OCI-M2 (cell line): ENCODE data around the gene NRN1L.
"Not testable (repeated sequence)": the region's sequence is repeated elsewhere in the genome, so short reads cannot be mapped to it uniquely, and the experiment has no call there.

Source experiments
- DNase-seq: peaks from one replicate; lab custom pipeline; 2025; ENCODE audit not compliant: unreplicated experiment; lab: John Stamatoyannopoulos, UW

Gene NRN1L

DNA sequence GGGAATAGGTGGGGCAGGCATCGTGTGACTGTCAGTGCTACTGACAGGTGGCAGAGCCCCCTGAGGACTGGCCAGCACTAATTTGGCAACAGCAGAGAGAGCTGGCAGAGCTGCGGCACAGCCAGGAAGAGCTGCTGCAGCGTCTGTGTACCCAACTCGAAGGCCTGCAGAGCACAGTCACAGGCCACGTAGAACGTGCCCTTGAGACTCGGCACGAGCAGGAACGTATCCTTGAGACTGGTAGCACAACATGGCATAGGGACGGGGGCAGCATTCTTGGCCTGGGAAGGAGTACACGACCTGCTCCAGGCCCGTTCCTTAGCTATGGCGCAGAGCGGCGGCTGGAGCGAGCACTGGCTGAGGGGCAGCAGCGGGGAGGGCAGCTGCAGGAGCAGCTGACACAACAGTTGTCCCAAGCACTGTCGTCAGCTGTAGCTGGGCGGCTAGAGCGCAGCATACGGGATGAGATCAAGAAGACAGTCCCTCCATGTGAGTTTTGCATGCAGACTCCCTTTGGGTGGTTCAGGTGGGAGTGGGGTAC is 3.0 kb upstream of the NRN1L start:
- no peak for DNase-seq

DNA sequence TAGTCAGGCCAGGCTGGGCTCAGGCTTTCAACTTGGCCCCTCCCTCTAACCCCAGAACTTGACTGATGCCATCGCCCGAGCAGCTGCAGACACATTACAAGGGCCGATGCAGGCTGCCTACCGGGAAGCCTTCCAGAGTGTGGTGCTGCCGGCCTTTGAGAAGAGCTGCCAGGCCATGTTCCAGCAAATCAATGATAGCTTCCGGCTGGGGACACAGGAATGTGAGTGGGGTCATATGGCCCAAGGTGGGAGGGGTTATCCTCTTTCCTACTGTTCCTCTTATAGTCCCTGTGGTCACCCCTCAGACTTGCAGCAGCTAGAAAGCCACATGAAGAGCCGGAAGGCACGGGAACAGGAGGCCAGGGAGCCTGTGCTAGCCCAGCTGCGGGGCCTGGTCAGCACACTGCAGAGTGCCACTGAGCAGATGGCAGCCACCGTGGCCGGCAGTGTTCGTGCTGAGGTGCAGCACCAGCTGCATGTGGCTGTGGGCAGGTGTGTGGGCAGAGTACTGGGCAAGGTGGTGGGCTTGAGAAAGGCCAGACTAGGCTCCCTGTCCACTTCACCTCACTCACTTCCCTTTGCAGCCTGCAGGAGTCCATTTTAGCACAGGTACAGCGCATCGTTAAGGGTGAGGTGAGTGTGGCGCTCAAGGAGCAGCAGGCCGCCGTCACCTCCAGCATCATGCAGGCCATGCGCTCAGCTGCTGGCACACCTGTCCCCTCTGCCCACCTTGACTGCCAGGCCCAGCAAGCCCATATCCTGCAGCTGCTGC is 2.1 kb upstream of the NRN1L start:
- no peak for DNase-seq

DNA sequence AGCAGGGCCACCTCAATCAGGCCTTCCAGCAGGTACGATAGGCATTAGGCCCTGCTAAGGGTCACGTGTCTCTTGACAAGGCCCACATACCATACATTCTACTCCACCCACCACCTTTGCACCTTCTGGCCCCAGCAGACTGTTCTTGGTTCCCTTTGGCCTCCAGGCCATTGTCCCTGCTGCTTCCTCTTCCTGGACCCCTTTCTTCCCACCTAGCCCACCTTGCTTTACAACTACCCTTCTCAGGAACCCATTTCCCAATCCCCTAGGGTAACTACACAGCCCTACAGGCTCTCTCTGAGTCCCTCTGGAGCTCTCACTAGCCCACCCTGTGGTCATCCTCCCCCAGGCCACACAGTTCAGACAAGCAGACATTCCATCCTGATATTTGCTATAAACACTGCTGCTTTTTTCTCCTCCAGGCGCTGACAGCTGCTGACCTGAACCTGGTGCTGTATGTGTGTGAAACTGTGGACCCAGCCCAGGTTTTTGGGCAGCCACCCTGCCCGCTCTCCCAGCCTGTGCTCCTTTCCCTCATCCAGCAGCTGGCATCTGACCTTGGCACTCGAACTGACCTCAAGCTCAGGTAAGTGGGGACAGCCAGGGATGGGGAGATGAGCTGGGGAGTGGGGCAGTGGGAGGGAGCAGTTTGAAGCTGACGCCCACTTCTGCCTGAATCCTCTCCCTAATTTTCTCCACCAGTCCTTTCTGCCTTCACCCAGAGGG is 1.4 kb upstream of the NRN1L start:
- no peak for DNase-seq

DNA sequence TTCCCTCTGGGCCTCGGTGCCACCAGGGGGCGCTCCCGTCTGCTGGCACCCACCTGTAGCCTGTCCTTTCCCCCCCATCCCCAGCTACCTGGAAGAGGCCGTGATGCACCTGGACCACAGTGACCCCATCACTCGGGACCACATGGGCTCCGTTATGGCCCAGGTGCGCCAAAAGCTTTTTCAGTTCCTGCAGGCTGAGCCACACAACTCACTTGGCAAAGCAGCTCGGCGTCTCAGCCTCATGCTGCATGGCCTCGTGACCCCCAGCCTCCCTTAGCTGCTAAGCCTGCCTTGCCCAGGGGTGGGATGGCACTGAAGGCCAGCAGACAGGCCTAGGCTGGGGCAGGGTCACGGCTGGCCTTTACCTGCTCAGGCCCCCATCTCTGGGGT is 818 bp upstream of the NRN1L start:
- no peak for DNase-seq

DNA sequence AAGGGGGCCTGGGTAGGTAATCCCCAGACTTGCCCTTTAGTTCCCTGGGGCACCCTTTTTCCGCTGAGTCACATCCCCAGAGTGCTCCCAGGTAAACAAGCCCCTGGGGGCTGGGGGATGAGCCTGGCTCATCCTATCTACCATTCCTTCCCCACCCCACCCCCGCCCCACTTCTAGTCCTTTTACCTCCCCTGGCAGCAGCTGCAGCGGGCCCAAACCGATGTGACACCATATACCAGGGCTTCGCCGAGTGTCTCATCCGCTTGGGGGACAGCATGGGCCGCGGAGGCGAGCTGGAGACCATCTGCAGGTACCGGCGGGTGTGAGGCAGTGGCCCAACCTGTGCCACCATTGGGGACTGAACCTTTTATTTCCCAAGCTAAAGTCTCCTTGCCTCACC is 860 bp downstream of the NRN1L start:
- DNase-seq: no peak

DNA sequence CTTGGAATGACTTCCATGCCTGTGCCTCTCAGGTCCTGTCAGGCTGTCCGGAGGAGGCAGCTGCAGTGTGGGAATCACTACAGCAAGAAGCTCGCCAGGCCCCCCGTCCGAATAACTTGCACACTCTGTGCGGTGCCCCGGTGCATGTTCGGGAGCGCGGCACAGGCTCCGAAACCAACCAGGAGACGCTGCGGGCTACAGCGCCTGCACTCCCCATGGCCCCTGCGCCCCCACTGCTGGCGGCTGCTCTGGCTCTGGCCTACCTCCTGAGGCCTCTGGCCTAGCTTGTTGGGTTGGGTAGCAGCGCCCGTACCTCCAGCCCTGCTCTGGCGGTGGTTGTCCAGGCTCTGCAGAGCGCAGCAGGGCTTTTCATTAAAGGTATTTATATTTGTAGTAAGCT is 1.3 kb downstream of the NRN1L start:
- DNase-seq: no peak

DNA sequence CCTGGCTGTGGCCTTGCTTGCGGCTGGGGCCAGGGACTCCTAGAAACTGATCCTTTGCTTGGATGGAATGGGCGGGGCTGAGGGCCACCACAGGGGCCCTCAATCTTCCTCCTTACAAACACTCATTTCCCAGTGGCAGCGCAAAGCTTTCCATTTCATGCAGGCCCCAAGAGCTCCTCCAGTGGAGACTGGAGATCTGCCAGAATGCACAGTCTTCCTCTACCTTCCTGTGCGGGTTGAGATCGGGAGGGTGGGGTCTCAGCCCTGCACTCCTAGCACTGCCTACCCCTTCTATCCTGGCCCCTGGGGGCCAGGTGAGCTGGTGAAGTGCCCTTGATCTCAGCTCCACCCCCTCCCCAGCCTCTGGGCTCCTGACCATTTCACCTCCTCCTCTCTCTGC is 1.7 kb downstream of the NRN1L start:
- DNase-seq: no peak

DNA sequence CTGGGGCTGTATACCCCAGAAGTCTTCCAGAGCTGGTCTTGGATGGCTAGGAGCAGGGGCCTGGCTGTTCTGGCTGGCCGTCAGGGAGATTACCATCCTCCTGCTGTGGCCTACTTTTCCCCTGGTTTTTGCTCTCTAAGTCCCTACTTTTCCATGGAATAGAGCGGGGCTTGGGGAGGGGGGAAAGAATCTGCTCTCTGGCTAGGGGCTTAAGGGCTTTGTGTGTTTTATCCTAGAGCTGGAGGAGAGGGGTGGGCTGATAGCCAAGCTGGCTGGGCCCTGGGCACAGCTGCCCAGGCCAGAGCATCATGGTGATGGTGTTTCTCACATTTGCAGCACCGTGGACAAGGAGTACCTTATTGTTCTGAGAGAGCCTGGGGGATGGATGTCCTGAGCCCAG is 3.6 kb downstream of the NRN1L start:
- no peak for DNase-seq

DNA sequence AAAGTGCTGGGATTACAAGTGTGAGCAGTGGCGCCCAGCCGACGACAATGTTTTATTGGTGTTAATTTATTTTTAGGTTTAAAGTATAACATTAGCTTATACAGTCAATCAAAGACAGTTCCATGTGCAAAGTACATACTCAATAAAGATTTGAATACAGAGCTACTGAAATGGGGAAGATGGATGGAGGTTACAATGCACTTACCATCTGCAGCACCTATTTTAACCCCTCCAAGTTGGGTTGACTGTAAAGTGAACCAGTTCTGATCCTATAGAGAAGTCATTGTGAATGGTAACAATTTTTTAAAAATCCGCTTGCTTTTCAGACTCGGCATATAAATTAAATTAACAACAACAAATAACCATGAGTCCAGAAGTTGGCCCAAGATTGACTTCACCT is 7.7 kb downstream of the NRN1L start:
- DNase-seq: no peak

DNA sequence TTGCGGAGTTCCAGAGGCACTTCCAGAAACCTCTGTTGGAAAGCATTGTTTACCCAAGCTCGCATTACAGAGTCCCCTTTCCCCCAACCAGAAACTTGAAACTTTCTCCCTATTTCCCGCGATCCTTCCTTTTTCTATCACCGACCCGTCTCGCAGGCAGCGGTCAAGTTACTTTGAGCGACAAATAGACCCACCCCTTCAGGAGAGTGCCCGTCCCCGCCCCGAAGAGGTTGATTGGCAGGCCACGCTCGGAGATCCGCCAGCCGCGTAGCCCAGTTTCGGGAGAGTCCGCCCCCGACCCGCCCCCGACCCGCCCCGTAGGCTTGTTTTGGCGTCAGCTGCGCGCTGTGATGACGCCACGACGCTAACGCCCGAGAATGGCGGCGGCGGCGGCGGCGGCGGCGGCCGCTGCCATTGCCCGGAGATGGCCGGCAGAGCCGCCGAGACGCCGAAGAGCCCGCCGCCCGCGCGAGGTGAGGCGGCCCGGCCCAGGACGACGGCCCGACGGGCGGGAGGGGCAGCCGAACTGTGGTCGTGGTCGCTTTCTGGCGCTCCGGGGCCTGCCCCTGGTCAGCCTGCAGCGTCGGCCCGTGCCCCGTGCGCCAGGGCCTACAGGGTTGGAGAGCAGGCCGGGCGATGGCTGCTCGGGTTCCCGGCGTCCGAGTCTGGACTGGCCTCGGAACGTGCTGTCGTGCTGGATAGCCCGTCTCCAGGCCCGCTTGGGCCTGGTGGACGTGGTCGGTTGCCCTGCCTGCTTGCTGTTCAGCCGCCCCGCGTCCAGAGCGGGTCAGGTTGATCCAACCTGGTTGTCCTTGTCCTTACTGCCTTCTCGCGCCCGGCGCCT is 8.4 kb downstream of the NRN1L start, which contains the start of gene PSKH1:
Gene PSKH1, plus strand, starts transcription at position 356 of the 844 bp plus-strand sequence. CDS start 15,496 bp downstream, outside the sequence.
- peak; percentile 61 for DNase-seq

DNA sequence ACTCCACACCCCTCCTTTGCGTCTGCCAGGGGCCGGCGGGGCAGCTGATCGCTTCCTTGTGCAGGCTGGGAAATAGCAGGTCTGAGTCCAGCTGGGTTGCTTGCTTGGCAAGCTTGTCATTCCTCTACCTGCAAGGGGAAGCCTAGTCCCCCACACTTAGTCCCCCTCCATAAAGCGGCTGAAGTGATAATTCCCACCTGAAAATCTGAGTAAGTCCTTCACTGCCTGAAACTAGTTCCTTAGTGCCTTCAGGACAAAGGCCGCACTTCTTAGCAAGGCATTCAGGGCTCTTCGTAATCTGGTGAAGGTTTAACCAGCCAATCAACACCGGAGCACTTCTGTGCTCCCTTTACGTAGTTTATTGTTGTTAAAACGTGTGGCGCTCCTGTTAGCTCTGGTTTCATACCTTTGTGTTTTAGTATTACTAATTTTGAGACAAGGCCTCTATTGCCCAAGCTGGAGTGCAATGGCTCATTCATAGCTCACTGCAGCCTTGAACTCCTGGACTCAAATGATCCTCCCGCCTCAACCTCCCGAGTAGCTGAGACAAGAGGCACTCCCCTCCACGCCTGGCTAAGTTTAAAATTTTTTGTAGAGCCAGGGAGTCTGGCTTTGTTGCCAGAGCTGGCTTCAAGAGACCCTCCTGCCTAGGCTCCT is 9.2 kb downstream of the NRN1L start:
- no peak for DNase-seq

DNA sequence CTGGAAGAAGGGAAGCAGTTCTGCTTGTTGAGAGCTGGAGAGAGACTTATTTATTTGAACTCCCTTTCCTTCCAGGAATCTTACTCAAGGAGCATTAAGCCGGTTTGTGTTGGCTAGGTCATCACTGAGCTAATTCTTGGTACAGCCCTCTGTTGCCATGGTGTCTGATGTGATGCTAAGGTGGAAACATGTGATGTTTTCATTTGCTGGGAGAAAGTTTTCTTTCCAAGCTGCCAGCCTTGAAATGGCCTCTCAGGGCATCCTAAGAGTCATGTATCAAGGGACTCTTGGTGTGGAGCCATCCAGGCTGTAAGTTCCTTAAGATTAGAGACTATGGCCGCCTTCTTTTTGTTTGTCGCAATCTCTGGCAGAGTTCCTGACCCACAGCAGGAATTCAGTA is 12.5 kb downstream of the NRN1L start:
- no peak for DNase-seq

DNA sequence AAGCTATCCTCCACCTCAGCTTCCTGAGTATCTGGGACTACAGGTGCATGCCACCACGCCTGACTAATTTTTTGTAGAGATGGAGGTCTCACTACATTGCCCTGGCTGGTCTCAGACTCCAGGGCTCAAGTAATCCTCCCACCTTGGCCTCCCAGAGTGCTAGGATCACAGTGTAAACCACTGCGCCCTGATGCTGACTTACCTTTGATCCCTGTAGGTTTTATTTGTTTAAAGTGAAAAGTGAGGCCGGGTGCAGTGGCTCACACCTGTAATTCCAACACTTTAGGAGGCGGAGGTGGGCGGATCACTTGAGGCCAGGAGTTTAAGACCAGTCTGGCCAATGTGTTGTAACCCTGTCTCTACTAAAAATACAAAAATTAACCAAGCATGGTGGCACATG is 17.0 kb downstream of the NRN1L start:
- no peak for DNase-seq

DNA sequence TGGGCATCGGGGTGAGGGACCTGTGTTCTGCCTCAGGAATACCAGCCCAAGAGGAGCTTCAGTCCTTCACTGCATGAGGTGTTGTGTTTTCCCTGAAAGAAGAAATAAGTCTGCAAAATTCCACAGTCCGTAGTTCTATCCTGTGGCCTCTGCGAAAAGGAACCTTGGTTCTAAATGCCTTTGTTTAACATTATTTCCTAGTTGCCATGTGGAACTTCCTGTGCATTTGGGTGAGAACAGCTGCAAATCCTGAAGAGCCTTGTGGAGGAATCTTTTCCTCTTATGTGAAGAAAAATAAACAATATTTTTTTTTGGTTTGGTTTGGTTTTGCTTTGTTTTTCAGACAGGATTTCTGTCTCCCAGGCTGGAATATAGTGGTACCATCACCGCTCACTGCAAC is 18.1 kb downstream of the NRN1L start:
- no peak for DNase-seq

DNA sequence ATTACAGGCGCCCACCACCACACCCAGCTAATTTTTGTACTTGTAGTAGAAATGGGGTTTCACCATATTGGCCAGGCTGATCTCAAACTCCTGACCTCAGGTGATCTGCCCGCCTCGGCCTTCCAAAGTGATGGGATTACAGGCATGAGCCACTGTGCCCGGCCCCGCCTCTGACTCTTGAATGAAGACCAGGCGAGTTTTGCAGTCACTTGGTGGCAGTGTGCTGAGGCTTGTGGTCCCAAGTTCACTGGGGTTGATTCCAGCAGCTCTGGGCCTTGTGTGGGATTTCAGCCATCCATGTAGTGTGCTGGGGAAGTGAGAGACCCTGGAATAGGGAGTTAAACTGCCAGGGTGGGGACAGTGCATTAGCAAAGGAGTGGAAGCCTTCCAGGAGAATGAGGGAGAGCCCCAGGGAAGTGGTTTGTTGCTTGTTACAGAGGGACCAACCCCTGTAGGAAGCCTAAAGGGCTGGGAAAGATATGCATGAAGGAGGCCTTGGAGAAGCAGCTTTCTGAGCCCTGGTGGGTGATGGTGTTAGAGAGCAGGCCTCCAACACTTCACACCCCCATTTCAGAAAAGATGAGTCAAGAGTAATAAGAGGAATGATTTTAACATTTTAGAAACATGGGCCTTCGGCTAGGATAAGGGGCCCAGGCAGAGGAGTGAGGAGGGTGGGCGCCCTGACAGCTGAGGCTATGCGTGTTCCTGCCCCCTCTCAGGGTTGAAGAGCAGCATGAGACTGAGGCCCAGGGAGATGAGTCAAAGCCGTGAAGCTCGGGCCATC is 22.9 kb downstream of the NRN1L start:
- no peak for DNase-seq

DNA sequence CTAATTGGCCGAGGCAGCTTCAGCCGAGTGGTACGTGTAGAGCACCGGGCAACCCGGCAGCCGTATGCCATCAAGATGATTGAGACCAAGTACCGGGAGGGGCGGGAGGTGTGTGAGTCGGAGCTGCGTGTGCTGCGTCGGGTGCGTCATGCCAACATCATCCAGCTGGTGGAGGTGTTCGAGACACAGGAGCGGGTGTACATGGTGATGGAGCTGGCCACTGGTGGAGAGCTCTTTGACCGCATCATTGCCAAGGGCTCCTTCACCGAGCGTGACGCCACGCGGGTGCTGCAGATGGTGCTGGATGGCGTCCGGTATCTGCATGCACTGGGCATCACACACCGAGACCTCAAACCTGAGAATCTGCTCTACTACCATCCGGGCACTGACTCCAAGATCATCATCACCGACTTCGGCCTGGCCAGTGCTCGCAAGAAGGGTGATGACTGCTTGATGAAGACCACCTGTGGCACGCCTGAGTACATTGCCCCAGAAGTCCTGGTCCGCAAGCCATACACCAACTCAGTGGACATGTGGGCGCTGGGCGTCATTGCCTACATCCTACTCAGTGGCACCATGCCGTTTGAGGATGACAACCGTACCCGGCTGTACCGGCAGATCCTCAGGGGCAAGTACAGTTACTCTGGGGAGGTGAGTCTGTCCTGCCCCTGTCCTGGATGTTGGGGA is 24.5 kb downstream of the NRN1L start:
- DNase-seq: no peak

DNA sequence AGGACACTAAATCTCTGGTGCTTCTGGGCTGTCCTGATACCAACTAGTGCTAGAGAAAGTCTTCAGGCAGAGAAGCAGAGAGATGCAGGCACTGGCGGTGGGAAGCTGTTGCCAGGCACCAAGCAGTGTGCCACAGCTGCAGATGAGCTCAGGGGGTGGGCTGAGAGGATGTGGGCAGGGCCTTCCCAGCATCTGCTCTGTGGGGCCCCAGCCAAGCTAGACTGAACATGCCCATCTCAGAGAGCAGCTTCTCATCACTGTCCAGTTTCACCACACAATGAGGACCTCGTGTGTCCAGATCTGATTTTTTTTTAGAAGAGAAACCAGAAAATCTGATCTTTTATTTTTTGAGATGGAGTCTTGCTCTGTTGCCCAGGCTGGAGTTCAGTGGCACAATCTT is 25.5 kb downstream of the NRN1L start:
- DNase-seq: no peak

DNA sequence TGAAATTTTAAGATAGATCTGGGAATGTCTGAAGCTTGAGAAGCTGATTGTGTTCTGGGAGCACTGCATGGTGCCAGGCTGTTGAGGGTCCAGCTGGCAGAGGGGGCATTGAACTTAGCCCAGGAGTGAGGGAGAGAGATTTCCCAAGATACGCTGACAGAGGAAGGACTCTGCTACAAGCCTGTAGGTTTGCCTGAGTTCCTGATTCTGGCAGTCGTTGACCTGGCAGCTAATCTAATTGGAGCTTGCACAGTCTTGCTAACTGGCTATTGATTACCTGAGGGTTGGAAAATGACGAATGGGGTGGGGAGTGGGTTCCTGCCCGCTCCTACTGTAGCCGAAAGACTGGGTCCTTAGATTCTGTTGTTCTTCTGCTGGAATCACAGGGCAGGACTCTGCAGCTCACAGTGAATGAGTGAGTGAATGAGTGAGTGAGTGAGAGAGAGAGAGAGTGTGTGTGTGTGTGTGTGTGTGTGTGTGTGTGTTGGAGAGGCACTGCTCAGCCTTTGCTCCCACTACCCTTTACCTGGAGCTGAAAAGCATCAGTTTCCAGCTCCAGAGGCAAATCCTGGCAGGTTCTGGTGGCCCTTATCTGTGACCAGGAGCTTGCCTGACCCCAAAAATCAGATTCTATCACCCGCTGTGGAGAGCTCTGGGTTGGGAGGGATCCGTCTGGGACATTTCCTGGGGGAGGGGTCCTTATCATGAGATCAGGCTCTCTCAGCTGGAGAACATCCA is 30.2 kb downstream of the NRN1L start:
- no peak for DNase-seq

DNA sequence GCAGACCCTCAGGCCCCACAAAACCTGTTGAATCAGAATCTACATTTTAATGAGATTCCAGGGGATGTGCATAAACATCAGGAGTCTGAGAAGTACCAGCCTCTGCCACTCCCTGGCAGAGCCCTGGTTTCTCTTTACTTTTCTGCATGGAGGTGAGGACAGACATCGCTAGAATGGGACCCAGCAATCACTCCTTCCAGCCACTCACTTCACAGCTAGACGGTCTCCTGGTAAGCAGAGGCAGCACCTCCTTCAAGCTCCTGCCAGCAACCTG is 30.7 kb downstream of the NRN1L start:
- DNase-seq: not testable (repeated sequence)
